Neural cell (in vitro differentiated cells): ENCODE measurements around the gene NLRC5.

ENCODE experiments used
- EP300 ChIP-seq: fragments of 450-650 bp; conservative IDR thresholded peaks from 2 replicates; pipeline ENCODE4 v1.6.1; 2014; ENCODE audit warnings: antibody characterized with exemption, mild to moderate bottlenecking, moderate library complexity; ENCODE audit not compliant: poor library complexity, severe bottlenecking
- EZH2 ChIP-seq: fragments of 200-600, 300-800 bp; shearing (Covaris generic), sonication (generic); IDR thresholded peaks from 2 replicates; pipeline ENCODE4 v1.6.1; 2014; ENCODE audit warnings: antibody characterized with exemption, low read length, borderline replicate concordance, mild to moderate bottlenecking; ENCODE audit not compliant: insufficient read depth, poor library complexity, severe bottlenecking
- MXI1 ChIP-seq: fragments of 450-650 bp; conservative IDR thresholded peaks from 2 replicates; pipeline ENCODE4 v1.6.1; 2014; ENCODE audit warnings: antibody characterized with exemption, mild to moderate bottlenecking; ENCODE audit not compliant: poor library complexity, severe bottlenecking
- POLR2AphosphoS5 ChIP-seq: IDR thresholded peaks from 2 replicates; pipeline ENCODE4 v1.6.1; 2012
- RAD21 ChIP-seq: fragments of 450-650 bp; conservative IDR thresholded peaks from 2 replicates; pipeline ENCODE4 v1.6.1; 2014; ENCODE audit warnings: antibody characterized with exemption, mild to moderate bottlenecking, moderate library complexity
- TAF1 ChIP-seq: IDR thresholded peaks from 2 replicates; pipeline ENCODE4 v1.6.1; 2012; ENCODE audit warnings: low read depth
- TF ChIP-seq, protein P1 (sequence below): fragments of 450-650 bp; IDR thresholded peaks from 2 replicates; pipeline ENCODE4 v1.5.1; 2014; ENCODE audit warnings: antibody characterized with exemption, mild to moderate bottlenecking, moderate library complexity; ENCODE audit not compliant: poor library complexity, severe bottlenecking
- TF ChIP-seq, protein P2 (sequence below): IDR thresholded peaks from 2 replicates; pipeline ENCODE4 v1.6.1; 2012; ENCODE audit warnings: borderline replicate concordance

DNA sequence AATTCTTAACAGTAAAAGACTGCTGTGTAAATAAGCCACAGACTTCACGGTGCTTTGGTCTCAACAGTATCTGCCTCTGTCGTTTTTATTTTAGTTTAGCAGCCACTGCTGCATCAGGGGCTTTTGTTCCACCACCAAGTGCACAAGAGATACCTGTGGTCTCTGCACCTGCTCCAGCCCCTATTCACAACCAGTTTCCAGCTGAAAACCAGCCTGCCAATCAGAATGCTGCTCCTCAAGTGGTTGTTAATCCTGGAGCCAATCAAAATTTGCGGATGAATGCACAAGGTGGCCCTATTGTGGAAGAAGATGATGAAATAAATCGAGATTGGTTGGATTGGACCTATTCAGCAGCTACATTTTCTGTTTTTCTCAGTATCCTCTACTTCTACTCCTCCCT is 49.6 kb upstream of the NLRC5 start:
- TF ChIP-seq MXI1 (no peak), EZH2 (no peak), RAD21 (no peak), EP300 (no peak), TAF1 (no peak), POLR2AphosphoS5 (no peak)
- TF ChIP-seq, protein P1, sequence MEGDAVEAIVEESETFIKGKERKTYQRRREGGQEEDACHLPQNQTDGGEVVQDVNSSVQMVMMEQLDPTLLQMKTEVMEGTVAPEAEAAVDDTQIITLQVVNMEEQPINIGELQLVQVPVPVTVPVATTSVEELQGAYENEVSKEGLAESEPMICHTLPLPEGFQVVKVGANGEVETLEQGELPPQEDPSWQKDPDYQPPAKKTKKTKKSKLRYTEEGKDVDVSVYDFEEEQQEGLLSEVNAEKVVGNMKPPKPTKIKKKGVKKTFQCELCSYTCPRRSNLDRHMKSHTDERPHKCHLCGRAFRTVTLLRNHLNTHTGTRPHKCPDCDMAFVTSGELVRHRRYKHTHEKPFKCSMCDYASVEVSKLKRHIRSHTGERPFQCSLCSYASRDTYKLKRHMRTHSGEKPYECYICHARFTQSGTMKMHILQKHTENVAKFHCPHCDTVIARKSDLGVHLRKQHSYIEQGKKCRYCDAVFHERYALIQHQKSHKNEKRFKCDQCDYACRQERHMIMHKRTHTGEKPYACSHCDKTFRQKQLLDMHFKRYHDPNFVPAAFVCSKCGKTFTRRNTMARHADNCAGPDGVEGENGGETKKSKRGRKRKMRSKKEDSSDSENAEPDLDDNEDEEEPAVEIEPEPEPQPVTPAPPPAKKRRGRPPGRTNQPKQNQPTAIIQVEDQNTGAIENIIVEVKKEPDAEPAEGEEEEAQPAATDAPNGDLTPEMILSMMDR = no peak
- TF ChIP-seq, protein P2, sequence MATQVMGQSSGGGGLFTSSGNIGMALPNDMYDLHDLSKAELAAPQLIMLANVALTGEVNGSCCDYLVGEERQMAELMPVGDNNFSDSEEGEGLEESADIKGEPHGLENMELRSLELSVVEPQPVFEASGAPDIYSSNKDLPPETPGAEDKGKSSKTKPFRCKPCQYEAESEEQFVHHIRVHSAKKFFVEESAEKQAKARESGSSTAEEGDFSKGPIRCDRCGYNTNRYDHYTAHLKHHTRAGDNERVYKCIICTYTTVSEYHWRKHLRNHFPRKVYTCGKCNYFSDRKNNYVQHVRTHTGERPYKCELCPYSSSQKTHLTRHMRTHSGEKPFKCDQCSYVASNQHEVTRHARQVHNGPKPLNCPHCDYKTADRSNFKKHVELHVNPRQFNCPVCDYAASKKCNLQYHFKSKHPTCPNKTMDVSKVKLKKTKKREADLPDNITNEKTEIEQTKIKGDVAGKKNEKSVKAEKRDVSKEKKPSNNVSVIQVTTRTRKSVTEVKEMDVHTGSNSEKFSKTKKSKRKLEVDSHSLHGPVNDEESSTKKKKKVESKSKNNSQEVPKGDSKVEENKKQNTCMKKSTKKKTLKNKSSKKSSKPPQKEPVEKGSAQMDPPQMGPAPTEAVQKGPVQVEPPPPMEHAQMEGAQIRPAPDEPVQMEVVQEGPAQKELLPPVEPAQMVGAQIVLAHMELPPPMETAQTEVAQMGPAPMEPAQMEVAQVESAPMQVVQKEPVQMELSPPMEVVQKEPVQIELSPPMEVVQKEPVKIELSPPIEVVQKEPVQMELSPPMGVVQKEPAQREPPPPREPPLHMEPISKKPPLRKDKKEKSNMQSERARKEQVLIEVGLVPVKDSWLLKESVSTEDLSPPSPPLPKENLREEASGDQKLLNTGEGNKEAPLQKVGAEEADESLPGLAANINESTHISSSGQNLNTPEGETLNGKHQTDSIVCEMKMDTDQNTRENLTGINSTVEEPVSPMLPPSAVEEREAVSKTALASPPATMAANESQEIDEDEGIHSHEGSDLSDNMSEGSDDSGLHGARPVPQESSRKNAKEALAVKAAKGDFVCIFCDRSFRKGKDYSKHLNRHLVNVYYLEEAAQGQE = no peak
